ENCODE data around the gene ARHGEF16.

DNA sequence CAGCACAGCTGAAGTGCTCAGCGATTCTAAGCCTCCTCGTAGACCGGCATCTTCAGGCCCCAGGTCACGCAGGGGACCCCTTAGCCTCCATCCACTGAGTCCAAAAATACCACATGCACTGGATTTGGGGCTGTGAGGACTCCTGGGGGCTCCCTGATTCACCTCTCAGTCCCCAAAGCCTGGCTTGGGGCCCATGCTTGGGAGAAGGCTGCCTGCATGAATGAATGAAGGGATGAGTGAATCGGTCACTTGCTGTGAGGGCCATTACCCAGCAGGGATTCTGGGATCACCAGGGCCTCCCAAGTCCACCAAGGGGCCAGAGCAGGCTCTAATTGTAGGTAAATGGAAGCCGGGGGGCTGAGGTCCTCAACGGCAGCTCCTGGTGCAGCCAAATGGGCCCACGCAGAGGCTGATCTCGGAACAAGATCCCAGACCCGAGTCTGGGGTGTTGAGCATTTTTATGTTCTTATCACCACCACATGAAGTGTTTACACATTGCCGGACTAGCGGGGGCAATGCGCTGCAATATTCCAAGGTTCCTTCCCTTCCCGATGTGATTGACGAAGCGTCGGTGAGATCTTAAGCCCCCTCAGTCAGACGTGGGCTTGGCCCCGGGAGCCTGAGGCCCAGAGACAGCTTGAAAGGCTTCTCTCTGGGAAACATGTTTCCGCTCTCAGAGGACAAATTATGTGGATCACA lies 13.6 kb upstream of the ARHGEF16 start:
- TF ChIP-seq, protein P1, sequence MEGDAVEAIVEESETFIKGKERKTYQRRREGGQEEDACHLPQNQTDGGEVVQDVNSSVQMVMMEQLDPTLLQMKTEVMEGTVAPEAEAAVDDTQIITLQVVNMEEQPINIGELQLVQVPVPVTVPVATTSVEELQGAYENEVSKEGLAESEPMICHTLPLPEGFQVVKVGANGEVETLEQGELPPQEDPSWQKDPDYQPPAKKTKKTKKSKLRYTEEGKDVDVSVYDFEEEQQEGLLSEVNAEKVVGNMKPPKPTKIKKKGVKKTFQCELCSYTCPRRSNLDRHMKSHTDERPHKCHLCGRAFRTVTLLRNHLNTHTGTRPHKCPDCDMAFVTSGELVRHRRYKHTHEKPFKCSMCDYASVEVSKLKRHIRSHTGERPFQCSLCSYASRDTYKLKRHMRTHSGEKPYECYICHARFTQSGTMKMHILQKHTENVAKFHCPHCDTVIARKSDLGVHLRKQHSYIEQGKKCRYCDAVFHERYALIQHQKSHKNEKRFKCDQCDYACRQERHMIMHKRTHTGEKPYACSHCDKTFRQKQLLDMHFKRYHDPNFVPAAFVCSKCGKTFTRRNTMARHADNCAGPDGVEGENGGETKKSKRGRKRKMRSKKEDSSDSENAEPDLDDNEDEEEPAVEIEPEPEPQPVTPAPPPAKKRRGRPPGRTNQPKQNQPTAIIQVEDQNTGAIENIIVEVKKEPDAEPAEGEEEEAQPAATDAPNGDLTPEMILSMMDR (IDR thresholded peaks at IDR 0.05; ENCODE audit: insufficient read depth, low read depth, low read length): no peak
- TF ChIP-seq EZH2 (IDR thresholded peaks at IDR 0.05; ENCODE audit: insufficient read depth, low read length): peak; percentile 51
